NCI-H460 (cell line): ENCODE measurements around the gene HILPDA. TPM values are rescaled to one million over a fixed set of nuclear protein-coding genes. Genes with fewer than 3 reads are reported as not detected.
"Not testable (repeated sequence)": the region's sequence is repeated elsewhere in the genome, so short reads cannot be mapped to it uniquely, and the experiment has no call there.

Source experiments
- DNase-seq: peaks from one replicate; pipeline ENCODE4 v3.0.0-alpha.2; 2016; ENCODE audit warnings: low read depth; ENCODE audit errors: extremely low read depth
- total RNA-seq: library from RNA; depleted of rRNA; stranded (reverse); fragments of >200 nt; shearing (Covaris generic); gene quantifications from 2 replicates; pipeline ENCODE4 v1.2.3, GENCODE V29; 2014

HILPDA gene
- total RNA-seq, 1 experiment from 2014 or later: 16.1 TPM

DNA sequence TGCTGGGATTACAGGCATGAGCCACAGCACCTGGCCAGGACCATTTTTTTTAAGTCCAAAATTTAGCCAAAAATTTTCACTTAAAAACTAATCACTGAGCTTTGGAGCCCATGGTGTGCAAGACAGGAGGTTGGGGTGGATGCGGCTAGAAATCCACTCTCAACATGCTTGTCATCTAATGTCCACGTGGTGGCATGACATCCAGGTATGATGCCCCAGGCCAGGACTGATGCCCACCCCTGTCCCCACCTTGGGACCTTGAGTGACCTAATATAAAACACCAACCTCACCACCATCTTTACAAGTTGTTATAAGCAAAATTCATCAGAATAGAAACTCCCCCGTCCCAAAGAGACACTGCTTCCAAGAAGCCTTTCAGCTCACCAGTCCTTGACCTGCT is 25.5 kb upstream of the HILPDA start:
- DNase-seq: no peak

DNA sequence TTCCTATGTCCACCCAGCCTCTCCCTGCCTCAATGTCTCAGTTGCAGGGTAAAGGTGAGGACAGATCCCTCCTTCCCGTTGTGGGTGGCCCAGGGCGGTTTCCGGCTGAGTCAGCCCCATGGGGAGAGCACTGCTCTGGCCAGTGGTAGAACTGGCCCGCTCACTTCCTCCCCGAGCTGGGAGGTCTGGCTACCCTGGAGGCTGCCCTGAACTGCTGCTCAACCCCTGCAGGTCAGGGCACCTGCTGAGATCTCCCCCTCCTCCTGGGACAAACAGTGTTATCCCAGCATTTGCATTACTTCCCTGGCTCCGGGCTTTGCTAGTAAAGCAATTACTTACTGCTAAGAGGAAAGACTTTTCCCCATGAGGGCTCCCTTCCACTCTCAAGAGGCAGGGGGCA is 24.5 kb upstream of the HILPDA start:
- no peak for DNase-seq

DNA sequence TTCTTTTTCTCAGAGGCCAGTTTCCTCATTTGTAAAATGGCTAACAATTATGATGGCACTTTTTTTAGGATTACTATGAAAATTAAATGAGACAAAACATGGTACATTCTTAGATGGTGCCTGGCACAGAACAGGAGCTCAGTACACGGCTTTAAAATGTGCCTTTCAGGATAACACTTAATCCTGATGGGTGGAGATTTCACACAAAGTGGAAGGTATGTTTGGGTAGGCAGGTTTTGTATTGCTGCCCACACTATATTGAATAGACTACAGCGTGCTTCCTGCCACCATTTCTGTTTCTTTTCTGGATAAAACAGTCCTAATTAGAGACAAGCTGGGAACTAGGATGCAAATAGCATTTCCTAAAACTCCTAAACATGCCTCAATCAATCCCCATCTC is 23.9 kb upstream of the HILPDA start:
- no peak for DNase-seq

DNA sequence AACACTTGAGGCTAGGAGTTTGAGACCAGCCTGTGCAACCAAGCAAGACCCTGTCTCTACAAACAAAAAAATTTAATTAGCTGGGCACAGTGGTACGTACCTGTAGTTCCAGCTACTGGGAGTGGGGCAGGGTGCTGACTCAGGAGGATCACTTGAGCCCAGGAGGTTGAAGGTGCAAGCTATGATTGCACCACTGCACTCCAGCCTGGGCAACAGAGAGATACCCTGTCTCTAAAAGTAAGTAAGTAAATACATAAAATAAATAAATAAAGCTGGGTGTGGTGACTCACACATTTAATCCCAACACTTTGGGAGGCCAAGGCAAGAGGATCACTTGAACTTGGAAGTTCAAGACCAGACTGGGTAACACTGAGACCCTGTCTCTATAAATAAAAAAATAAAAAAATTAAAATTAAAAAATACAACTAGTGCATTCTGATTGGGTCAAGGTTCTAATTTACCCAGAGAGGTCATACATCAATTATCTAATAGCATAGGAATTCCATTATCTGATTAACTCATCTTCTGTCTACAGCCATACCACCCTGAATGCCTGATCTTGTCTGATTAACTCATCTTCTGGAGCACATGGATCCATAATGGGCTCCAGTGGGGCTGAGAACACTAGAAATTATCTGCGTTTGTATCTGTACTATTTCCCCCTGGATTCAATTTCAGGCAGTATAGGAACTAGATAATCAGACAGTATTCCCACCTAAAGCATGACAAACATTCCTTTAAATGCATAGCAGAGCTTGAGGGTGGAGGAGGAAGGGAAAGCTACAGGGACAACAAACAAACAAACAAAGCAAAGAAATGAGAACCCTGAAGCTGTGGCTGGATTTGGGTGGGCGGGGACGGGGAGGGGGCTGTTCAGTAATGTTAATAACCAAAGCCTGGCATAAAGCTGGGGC is 21.0 kb upstream of the HILPDA start:
- DNase-seq: no peak

DNA sequence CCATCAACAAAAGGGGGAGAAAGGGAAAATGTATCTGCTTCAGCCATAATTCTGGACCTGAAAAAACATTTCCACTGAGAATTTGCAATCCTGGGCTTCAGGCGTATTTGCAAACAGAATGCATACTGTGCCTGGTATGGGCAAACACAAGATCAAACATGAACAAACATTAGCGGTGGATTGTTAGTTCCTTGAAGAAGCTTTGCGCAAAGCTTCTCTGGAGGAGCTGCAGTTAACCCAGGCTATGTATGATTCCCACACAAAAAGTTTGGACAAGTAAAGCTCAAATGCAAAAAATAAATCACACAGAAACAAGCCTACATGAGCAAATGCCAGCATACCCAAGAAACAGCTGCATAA is 20.4 kb upstream of the HILPDA start:
- peak; percentile 73 for DNase-seq

DNA sequence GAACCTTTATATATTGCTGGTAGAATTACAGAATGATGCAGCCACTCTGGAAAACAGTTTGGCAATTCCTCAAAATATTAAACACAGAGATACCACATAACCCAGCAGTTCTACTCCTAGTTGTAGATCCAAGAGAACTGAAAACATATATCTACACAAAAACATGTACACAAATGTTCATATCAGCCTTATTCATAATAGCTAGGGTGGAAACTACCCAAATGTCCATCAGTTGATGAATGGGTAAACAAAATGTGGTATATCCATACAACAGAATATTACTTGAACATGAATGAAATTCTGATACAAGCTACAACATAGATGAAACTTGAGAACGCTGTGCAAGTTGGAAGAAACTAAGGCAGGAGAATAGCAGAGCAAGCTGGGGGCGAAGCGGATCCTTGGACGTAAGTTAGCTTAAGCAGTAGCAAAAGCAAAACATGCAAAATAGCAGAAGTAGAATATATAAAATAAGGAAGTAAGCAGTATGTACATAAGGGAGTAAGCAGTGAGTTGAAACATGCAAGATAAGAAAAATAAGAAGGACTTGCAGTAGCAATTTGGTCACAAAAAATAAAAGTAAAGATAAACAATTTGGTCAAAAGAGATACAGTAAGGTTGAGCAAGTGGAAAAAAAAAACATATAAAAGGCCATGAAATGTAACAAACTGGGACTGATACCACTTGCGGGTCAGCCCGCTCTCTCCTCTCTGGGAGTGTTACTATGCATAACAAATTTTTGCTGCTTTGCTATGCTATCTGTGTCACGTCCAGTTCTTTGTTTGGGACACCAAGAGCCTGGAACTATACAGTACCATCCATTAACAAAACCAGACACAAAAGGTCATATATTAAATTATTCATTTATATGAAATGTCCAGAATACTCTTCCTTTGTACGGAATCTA is 18.0 kb upstream of the HILPDA start:
- DNase-seq: no peak

DNA sequence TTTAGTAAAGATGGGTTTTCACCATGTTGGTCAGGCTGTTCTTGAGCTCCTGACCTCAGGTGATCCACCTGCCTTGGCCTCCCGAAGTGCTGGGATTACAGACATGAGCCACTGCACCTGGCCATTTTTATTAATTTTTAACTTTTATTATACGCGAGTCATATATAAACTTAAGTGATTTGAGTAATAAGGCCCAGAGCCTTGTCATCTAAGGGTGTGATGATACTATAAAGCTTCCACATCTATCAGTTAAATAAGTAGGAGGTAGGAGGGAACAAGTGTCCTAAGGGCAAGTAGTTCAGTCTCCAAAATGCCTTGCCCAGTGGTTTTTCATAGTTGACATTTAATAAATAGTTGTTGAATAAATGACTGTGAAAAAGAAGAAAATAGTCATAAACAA is 13.3 kb upstream of the HILPDA start:
- no peak for DNase-seq

DNA sequence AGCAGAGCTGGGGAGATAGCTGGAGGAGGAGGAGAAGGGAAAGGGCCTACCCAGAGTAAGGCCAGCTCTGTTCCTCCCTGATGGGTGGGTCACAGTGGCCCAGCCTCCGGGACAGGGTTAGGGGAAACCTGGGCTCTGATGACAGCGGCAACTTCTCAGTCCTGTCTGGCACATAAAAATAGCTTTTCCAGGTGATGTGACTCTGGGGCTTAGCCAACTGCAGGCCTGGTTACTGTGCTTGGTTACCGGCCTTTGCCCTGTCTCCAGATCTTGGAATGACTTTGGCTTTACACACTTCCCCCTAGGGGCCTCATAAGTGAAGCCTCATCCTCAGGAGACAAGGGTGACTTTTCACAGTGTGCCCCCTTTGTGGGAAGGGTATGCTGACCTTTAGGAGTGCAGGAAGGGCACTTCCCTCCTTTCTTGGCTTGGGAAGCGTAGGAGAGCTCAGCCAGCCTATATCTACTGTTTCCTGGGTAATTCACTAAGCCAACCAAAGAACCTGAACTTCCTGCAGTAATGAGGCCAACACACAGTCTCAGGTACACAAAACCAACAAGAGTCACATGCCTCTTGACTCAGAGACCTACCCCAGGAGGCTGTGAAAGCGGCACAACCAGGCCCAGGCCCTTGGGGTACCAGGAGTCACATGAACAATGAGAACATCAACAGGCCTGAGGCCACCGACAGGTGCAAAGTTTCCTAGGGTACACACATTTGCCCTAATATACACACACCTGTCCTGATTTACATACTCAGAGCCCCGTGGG is 11.7 kb upstream of the HILPDA start:
- DNase-seq: no peak

DNA sequence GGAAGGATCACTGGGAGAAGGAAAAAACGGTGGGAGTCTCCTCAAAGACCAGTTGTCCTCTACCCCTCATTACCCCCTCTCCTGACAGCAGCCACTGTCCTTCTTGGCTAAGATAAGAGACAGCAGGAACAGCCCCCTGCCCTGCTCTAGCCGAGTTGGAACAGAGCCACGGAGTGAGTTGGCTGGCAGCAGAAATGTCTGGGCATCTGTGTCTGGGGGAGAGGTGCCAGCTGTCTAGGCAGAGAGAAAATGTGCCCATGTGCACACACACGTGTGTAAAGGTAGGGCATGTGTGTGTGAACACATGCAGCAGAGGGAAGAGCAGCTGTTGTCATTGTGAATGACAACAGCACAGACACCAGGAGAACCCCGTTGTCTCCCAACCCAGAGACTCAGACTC is 9.4 kb upstream of the HILPDA start:
- no peak for DNase-seq

DNA sequence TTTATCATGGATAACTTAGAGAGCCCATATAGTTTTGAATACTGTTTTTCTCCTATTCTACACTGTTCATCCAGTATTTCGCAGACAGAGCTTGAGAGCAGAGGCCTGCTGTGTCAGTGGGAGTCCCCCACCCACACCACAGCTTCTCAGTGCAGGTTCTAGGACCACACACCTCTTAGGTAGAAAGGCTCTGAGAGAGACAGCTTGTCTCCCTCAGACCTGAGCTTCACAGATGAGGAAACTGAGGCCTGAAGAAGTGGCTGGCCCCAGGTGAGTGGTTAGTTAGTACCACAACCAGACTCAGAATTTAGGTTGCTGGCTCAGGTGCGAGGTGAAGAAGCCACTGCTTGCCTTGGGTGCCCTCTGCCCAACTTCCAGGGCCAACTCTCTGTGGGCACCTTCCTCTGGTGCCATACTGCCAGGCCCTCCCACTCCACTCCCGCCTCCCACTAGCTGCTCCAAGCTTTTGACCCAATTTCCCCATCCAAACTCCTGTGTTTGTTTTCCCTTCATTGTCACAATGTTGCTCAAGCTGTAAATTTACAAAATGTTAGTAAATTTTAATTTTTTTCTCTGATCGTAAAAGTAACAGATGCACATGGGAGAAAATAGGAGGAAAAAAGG is 7.6 kb upstream of the HILPDA start:
- DNase-seq: no peak

DNA sequence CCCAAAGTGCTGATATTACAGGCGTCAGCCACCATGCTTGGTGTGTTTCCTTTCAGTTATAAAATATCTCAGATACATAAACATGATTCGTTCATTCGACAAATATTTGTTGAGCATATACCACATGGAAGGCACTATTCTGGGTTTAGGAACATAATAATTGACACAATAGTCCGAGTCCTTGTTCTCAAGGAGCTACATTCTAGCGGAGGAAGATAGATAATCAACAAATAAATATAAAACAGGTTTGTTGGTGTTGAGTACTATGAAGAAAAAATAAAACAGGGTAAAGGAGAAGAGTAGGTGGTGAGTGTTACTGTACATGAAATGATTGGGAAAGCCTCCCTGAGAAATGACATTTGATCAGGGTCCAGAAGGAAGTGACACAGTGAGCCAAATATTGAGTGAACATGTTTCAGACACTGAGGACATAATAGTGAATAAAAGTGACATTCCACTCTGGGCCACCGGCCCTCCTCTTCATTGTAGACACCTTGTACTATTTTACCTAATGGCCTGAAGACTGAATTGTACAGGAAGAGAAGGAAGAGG is 6.9 kb upstream of the HILPDA start:
- DNase-seq: no peak

DNA sequence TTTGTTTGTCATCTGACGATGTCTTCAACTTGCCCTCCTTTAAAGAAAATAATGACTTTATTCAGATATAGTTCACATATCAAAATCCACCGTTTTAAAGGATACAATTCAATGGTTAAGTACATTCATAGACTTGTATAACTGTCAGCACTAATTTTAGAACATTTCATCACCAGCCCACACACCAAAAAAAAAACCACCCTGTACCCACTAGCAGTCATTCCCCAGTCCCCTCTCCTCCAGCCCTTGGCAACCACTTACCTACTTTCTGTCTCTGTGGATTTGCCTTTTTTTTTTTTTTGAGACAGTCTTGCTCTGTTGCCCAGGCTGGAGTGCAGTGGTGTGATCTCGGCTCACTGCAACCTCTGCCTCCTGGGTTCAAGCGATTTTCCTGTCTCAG is 5.3 kb upstream of the HILPDA start:
- DNase-seq: no peak

DNA sequence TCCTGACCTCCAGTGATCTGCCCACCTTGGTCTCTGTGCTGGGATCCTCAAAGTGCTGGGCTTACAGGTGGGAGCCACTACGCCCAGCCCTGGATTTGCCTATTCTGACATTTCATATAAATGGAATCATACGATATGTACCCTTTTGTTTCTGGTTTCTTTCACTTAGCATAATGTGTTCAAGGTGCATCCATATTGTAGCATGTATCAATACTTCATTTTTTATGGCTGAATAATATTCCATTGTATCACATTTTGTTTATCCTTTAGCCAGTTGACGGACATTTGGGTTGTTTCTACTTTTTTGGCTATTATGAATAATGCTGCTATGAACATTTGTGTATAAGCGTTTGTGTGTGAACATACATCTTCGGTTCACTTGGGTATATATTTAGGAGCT is 4.8 kb upstream of the HILPDA start:
- DNase-seq: no peak

DNA sequence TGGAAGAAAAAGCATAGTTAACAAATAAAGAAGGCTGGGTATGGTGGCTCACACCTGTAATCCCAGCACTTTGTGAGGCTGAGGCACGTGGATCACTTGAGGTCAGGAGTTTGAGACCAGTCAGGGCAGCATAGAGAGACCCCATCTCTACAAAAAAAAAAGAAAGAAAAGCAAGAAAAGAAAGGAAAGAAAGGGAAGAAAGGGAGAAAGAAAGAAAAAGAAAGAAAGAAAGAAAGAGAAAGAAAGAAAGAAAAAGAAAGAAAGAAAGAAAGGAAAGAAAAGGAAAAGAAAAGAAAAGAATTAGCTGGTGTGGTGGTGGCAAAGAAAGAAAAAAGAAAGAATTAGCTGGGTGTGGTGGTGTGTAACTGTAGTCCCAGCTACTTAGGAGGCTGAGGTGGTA is 3.1 kb upstream of the HILPDA start:
- DNase-seq: no peak

DNA sequence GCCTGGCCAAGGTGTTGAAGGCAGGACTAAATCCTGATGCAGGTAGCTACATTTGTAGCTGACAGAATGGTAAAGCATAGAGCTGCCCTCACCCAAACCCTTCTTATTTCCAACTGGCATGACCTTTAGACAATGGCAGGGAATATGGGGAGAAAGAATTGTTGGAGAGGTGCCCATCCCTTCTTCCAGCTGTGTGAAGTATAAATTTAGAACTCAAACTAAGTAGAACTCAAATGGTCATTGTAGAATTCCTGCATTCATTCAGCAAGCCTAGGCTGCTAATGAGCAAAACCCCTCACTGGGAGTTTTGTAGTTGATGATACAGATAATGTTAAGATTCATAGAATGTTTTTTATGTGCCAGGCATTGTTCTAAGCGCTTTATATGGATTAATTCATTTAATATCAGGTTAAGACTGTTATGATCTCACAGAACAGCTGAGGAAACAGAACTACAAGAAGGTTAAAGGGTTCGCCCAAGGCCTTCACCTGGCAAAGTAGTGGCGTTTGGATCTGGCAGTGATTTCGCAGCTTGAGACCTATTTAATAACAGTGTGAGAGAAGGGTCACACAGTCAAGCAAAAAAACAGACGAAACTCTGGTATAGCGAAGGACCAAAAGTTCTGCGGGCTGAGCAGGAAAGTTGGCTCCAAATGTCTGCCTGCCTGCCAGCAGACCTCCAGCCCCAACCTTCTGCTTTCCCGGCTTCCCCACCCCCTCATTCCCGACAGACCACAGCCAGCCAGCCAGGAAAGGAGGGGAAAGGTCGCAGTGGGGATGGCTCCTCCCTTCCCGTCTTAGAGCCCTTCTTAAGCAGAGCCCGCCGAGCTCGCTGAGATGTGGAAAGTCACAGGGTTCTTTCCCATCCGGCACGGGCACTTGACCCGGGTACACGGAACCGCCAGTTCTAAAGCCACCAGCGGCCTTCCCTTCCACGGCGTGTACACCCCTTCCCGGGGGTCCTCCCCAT is 1.6 kb upstream of the HILPDA start:
- no peak for DNase-seq

DNA sequence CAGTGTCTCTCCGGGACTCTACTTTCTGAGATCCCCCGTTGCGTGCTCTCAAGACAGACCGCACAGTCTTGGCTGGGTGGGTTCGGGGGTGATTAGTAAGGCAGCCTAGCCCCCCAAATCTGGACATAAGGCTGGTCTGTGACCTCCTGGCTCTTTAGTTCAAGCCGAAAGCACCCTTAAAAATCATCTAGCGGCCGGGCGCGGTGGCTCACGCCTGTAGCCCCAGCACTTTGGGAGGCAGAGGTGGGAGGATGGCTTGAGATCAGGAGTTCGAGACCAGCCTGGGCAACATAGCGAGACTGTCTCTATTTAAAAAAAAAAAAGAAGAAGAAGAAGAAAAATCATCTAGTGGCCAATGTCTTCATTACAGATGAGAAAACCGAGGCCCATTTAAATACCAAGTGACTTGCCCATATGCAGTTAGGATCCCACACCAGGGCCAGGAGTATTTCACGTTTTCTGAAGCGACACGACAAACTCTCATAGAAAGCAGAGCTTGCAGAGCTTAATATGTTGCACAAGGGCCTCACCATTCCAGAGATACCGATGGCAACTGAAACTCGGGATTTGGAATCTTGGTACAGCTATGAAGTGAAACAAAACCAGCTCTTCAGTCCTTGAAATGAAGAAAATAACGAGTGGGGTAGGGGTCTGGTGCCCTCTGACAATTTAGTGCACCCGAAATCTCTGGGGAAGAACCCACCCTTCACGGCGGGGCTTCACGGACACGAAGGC is 703 bp upstream of the HILPDA start:
- DNase-seq: no peak

DNA sequence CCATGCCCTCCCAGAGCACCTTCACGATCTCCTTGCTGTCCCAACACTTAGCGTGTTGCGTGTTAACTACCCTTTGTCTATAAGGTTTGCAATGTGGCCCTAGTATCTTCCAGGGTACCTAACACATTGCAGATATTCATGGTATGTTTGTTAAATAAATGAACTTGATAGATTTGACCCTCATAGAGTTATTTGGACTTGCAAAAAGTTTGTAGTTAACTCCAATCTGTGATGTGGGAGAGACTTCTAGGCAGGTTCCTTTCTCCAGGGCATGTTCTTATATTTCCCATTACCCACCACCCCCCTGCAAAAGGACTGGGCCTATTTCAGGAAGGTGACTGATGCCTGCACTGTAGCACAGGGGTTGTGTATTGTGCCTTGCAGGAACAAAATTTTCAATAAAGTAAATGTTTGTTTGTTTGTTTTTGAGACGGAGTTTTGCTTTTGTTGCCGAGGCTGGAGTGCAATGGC is 612 bp downstream of the HILPDA start:
- DNase-seq: no peak

DNA sequence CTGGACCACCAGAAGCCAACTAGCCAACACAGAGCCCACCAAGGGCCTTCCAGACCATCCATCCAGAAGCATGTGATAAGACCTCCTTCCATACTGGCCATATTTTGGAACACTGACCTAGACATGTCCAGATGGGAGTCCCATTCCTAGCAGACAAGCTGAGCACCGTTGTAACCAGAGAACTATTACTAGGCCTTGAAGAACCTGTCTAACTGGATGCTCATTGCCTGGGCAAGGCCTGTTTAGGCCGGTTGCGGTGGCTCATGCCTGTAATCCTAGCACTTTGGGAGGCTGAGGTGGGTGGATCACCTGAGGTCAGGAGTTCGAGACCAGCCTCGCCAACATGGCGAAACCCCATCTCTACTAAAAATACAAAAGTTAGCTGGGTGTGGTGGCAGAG is 1.7 kb downstream of the HILPDA start:
- DNase-seq: not testable (repeated sequence)
